Purkinje cell (primary cell): Measurements from ENCODE around the gene ARPIN. TPM values are rescaled to one million over a fixed set of nuclear protein-coding genes. Genes with fewer than 3 reads are reported as not detected.

Experiments used
- polyA plus RNA-seq: library from polyadenylated mRNA; unstranded; fragments of >200 nt; fragmentation: Nextera tagmentation; gene quantifications from 2 replicates; pipeline ENCODE4 v1.2.1, GENCODE V29; 2014

ARPIN gene
- polyA plus RNA-seq, result 0.22 and 4.3 TPM in 2 replicates

GRCh38 chr15:89912674-89913396 is at the start of gene ARPIN:
Gene ARPIN, minus strand, starts transcription at chr15:89912952. Its CDS starts 117 bp downstream, at chr15:89912835.

DNA sequence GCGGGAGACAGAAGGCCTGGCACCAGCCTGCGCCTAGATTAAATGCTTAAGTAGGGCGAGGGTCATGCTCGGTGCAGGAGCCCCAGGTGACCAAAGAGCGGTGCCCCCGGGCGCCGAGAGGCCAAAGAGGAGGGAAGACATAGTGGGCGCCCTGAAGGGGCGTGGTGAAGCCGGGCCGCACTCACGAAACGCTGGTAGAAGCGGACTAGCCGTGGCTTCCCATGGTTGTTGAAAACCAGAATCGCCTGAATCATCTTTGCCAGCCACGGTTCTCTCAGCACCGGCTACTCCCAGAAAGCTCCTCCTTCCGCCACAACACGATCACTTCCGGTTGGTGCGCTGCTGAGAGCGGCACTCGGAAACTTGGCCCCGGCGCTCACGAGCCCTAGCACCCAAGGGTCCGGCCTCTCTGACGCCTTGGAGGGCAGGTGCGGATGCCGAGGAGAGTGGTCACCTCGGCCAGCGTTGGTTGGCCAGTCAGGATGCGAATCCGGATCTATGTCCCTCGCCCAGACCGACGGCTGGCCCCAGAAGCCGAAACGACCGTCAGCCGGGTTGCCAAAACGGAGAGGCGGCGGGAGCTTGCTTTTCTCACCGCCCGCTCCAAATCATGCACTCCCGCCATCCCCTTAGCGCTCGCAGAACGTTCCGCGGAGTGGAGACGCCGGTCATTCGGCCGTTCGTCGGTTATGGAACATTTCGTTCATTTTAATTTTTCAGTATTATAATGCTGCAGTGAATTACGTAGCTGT is 18.9 kb downstream of the ARPIN start, which contains the start of gene AP3S2:
AP3S2 (minus strand) TSS at position 299 of the 752 bp plus-strand sequence; CDS start at position 254, 45 bp downstream.

Other genes with a start within 250 kb of the ARPIN start
- gene PLIN1, start 233.6 kb downstream of the ARPIN start, polyA plus RNA-seq, result 0.74 and 2.3 TPM in 2 replicates
- 0.38 and 5.9 TPM in 2 replicates for gene PEX11A, start 222.2 kb downstream of the ARPIN start, polyA plus RNA-seq
- 0.39 and 0.56 TPM in 2 replicates for gene WDR93, start 222.1 kb downstream of the ARPIN start, polyA plus RNA-seq
- gene MESP1, start 161.7 kb downstream of the ARPIN start, polyA plus RNA-seq, result 1.1 and 2.1 TPM in 2 replicates
- not detected in 2 replicates for gene MESP2, start 136.6 kb downstream of the ARPIN start, polyA plus RNA-seq
- not detected in 2 replicates for gene ANPEP, start 98.1 kb downstream of the ARPIN start, polyA plus RNA-seq
- gene AP3S2, start 19.0 kb downstream of the ARPIN start, polyA plus RNA-seq, result 8.6 and 21.1 TPM in 2 replicates
- gene ZNF710, start 88.4 kb upstream of the ARPIN start, polyA plus RNA-seq, result 1.0 TPM in 1 of 2 replicates, not detected in the other
- gene IDH2, start 189.5 kb upstream of the ARPIN start, polyA plus RNA-seq, result 0.57 and 1.9 TPM in 2 replicates